T-helper 9 cell (primary cell): ENCODE measurements around the gene MRPL52.
A peak's percentile ranks its signal among the peaks of the same experiment; 100 is the strongest.
"Not testable (repeated sequence)": the region's sequence is repeated elsewhere in the genome, so short reads cannot be mapped to it uniquely, and the experiment has no call there.

Source experiments
- DNase-seq: peaks from one replicate; pipeline ENCODE4 v3.0.0-alpha.2; 2020

MRPL52 gene

DNA sequence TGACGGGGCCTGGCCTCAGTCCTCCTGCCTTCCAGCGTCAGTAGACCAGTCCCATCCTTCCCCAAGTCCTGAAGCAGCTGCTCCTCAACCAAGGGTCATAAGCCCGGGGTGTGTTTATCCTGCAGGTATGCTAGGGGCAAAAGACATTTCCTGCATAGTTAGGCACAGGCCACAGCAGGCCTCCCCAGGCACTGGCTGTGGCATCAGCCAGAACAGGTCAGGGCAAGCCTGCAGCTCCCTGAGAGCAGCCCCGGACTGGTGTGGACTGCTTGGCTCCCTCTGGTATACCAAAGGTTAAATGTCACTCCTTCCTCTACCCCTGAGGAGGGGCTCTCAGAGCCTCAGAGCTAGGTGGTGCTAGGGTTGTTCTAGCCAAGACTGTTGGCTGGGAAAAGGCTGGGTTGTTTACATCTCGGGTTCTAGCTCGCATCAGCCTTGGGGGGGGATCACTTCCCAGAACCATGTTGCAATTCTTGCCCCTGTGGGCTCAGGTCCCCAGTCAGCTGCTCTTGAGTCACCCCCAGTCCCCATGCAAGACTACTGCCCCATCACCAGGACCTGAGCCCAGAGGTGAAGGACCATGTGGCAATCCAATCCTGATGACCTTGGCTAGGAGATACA lies 9.6 kb downstream of the MRPL52 start:
- DNase-seq: no peak

DNA sequence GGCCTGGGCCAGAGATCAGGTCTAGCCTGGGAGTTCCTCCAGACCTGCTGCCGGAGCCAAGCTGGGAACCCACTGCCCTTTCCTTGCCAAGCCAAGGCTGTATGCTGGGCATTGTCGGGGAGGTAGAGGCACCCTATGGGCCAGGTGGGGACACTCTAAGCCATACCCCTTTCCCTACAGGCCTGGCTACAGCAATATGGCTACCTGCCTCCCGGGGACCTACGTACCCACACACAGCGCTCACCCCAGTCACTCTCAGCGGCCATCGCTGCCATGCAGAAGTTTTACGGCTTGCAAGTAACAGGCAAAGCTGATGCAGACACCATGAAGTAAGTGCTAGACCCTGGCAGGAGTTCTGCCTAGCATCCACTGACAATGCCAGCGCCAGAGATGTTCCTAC lies 11.6 kb downstream of the MRPL52 start:
- no peak for DNase-seq

DNA sequence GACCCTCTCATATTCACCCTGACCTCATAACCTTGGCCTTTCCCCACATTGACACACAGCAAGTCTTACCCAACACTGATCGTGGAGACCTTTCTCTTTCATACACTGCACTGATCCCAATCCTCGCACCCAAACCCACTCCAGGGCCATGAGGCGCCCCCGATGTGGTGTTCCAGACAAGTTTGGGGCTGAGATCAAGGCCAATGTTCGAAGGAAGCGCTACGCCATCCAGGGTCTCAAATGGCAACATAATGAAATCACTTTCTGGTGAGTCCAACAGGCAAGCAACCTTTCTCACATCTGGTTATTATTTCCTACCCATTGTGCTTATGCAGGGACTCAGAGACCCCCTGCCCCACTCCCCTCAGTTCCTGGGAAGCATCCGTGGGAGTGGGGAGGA lies 12.1 kb downstream of the MRPL52 start:
- DNase-seq: no peak

DNA sequence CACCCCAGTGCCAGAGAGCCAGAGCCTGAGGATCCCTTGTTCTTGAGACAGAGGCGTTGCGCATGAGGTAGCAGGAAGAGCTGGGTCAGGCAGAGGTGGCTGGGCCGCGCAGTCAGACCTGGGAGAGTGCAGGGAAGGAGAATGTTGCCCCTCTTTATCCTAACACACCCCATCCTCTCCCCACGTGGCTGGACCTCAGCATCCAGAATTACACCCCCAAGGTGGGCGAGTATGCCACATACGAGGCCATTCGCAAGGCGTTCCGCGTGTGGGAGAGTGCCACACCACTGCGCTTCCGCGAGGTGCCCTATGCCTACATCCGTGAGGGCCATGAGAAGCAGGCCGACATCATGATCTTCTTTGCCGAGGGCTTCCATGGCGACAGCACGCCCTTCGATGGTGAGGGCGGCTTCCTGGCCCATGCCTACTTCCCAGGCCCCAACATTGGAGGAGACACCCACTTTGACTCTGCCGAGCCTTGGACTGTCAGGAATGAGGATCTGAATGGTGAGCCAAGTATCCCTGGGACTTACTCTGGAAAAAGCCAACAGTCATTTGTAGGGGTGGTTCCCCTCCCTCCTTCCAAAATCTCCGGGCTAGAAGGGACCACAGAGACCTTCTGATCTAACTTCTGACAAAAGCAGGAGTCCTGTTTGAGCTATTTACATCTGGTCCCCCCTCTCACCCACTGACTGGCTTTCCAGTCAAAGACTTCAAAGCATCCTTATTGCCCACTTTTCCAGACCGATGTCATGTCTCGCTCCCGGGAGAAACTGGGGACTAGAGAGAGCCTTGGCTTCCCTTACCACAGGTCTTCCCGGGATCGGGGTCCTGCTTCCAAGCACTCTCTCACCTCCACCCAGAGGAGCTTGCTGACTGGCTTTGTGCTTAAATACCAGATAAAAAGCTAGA lies 12.8 kb downstream of the MRPL52 start:
- DNase-seq: no peak

DNA sequence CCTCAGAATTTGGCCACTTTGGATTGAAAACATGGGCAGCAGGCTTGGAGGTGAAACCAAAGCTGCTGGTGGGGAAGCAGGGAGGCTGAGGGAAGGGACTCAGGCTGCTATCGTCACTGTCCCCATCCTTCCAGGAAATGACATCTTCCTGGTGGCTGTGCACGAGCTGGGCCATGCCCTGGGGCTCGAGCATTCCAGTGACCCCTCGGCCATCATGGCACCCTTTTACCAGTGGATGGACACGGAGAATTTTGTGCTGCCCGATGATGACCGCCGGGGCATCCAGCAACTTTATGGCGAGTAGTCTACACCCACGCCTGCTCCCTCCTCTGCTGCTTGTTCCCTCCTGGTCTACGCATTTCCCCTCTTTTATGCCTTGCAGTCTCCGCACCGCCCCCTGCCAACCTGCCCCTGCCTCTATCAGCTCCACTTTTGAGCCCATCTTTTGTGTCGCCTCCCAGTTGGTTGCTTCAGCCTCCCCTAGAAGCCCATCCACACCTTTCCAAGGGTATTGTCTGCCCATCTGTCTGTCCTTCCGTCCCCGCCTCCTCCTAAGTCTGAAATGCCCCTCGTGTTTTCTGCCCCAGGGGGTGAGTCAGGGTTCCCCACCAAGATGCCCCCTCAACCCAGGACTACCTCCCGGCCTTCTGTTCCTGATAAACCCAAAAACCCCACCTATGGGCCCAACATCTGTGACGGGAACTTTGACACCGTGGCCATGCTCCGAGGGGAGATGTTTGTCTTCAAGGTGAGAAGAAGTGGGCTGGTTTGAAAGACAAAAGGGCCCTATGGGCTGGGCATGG lies 13.6 kb downstream of the MRPL52 start:
- no peak for DNase-seq

DNA sequence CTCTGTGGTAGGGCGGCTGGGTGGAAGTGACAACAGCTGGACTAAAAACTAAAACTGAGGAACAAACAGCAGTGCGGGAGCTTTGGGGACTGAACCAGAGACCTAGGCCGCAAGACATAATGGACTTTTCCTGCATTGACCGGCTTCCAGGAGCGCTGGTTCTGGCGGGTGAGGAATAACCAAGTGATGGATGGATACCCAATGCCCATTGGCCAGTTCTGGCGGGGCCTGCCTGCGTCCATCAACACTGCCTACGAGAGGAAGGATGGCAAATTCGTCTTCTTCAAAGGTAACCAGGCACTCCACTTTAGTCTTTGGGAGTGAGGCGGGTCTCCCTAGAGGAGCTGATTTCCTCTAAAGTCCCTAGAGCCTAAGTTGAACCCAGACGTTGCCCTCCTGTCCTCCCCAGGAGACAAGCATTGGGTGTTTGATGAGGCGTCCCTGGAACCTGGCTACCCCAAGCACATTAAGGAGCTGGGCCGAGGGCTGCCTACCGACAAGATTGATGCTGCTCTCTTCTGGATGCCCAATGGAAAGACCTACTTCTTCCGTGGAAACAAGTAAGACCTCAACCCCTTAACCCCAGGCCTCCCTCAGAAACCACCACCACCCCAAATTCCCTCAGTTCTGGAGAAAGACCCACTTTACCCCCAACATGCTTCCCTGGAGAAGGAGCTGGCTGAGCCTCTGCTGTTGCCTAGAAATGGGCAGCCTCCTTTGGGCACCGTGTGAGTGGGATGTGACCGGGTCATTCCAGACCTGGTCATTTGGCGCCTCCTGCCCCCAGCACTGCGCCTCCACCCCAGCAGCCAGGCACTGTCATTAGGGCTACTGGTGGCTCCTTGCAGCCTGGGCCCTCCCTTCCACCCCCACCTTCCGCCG lies 14.8 kb downstream of the MRPL52 start:
- DNase-seq: no peak

DNA sequence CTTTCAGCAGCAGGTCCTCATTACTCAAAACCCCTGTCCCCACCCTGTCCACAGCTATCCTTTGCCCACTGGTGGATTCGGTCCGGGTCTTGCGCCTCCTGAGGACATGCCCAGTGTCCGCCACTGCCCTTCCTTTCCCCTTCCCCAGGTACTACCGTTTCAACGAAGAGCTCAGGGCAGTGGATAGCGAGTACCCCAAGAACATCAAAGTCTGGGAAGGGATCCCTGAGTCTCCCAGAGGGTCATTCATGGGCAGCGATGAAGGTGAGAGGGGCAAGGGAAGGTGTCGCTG lies 15.4 kb downstream of the MRPL52 start:
- no peak for DNase-seq

DNA sequence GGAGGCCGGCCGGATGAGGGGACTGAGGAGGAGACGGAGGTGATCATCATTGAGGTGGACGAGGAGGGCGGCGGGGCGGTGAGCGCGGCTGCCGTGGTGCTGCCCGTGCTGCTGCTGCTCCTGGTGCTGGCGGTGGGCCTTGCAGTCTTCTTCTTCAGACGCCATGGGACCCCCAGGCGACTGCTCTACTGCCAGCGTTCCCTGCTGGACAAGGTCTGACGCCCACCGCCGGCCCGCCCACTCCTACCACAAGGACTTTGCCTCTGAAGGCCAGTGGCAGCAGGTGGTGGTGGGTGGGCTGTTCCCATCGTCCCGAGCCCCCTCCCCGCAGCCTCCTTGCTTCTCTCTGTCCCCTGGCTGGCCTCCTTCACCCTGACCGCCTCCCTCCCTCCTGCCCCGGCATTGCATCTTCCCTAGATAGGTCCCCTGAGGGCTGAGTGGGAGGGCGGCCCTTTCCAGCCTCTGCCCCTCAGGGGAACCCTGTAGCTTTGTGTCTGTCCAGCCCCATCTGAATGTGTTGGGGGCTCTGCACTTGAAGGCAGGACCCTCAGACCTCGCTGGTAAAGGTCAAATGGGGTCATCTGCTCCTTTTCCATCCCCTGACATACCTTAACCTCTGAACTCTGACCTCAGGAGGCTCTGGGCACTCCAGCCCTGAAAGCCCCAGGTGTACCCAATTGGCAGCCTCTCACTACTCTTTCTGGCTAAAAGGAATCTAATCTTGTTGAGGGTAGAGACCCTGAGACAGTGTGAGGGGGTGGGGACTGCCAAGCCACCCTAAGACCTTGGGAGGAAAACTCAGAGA lies 16.3 kb downstream of the MRPL52 start:
- no peak for DNase-seq

DNA sequence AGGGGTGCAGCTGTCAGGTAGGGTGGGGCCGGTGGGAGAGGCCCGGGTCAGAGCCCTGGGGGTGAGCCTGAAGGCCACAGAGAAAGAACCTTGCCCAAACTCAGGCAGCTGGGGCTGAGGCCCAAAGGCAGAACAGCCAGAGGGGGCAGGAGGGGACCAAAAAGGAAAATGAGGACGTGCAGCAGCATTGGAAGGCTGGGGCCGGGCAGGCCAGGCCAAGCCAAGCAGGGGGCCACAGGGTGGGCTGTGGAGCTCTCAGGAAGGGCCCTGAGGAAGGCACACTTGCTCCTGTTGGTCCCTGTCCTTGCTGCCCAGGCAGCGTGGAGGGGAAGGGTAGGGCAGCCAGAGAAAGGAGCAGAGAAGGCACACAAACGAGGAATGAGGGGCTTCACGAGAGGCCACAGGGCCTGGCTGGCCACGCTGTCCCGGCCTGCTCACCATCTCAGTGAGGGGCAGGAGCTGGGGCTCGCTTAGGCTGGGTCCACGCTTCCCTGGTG lies 17.2 kb downstream of the MRPL52 start:
- DNase-seq: no peak

DNA sequence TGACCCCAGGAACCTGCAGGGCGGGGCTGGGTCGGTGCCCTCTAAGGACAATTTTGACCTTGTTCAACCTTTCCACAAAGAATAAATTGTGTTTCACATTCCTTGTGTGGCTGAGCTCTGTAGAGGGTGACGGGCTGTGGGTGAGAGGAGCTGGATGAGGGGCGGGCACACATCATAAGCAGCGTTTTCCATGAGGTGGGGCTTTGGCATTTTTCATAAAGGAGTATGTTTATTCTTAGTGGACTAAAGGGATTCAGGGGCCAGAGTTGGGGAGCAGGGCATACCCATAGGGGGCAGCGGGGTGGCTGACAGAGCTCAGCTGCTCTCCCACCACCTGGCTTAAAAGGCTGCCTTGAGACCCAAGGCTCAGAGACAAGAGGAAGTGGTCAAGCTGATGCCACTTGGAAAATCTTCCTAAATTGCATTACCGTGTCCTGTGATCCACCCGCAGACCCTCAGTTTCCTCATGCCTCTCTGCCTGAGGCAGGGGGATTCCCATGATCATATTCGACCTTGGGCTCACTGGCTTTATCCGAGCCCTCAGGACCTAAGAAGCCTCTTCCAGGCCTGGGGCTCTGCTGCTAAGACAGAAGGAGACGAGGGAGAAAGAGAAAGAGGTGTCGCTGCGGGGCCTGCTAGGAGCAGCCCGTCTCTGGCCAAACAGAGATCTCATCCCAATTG lies 18.1 kb downstream of the MRPL52 start:
- DNase-seq: no peak

DNA sequence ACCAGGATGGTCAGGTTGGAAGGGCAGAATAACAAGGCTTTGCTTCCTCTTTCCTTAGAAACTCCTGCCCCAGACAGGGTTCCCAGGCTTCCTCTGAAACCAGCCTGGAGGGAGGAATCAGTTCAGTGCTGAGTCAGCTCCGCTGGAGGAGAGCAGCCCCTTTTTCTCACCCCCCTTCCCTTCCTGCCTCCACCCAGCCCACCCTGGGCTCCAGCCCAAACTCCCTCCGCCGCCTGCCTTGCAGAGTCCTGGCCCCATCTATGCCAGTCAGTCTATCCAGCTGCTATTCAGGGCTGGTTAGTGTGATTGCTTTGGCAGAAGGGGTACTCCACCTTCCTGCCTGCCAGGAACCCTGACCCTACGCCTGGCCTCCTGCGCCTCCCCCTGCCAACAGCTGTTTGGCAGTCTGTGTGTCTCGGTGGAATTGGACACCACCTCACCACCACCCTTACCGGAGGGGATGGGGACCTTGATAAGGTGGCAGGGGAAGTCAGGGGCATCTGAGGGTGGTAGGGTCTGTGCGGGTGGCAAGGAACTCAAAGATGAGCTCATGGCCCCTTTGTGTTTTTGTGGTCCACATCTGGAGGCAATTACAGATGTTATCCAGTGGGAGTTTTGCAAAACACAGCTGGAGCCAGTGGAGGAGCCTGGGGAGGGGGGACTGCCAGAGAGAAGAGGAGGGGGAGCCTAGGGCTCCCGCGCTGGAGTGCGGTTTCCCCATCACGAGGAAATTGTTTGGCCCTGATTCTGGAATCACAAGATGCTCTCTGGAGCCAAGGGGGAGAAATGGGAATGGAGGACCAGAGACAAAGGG lies 18.9 kb downstream of the MRPL52 start:
- DNase-seq: no peak

DNA sequence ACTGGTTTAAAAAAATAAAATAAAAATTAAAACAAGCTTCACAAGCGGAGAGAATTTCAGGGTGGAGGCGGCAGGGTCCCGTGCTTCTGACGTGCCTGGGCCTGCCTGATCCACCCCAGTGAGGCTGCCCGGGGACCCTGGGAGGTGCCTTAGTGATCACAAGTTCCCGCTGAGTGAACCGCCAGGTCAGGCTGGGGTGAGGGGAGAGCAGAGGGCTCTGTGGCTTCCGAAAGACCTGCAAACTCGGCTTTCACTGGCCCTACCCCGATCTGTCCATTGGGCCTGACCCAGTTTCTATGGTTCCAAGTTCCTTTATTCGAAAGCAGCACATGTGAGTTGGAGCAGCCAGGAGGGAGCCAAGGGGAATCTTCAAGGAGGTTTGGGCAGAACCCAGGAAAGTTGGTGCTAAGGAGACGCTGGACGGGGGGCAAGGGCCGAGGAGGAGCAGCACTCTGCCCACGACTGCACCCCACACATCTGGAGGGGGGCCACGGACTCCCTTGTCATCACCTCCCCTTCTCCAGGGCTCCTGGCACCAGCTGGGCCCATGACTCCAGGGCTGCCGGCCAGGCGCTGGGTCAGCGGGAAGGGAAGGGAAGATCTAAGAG lies 19.6 kb downstream of the MRPL52 start:
- DNase-seq: no peak

DNA sequence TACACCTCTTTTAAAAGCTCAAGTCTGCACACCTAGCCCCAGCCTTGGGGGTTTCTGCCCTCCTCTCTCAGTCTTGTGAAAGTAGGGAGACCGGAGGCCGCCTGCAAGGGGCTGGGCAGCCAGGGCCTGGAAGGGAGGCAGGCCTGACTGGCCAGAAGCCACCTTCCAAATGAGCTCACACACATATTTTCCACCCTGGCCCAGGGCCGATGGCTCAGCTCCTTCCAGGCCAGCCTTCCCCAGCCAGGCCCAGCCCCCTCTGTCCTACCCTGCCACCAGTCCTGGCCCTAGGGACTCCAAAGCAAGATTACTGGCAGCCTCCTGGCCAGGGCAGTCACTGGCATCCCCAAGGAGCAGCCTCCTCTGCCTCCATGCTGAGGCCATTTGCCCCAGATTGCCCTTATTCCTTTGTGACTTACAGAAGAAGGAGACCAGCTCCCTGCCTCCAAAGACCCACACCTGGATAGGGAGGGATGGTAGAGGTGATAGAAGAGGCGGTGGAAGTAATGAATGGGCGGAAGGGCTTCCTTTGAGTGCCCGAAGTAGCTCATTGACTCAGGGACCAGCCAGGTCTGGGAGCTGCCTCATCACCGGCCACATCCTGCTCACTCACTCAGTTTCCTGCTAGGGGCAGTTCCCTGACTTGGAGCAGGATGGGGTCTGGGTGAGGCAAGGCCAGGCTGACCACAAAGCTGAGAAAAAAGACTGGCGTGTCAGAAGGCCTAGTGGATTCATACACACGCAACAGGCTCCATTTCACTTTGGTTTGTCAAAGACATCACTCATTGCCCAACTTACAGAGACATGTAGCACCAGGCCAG lies 21.5 kb downstream of the MRPL52 start:
- no peak for DNase-seq

DNA sequence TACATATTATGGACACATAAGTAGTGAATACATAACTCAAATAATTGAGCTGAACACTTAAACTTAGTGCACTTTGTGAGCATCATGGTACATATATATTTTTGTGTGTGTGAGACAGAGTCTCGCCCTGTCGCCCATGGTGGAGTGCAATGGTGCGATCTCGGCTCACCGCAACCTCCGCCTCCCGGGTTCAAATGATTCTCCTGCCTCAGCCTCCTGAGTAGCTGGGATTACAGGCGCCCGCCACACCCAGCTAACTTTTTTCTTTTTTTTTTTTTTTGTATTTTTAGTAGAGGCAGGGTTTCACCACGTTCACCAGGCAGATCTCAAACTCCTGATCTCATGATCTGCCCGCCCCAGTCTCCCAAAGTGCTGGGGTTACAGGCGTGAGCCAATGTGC lies 22.5 kb downstream of the MRPL52 start:
- DNase-seq: not testable (repeated sequence)

DNA sequence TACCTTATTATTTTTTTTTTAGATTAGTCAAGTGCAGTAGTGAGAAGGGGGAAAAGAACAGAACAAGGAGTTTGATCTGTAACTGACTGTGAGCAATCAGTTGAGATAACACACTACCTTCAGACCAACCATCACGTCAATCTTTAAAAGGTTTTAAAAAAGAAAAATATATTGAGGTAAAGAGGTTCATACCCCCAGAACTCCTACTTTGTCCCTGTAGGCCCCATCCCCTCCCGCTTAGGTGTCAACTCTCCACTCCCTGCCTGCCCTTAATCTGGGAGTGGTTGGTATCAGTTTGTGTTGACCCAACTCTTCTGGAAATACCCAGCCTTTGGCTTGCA lies 22.9 kb downstream of the MRPL52 start:
- no peak for DNase-seq

DNA sequence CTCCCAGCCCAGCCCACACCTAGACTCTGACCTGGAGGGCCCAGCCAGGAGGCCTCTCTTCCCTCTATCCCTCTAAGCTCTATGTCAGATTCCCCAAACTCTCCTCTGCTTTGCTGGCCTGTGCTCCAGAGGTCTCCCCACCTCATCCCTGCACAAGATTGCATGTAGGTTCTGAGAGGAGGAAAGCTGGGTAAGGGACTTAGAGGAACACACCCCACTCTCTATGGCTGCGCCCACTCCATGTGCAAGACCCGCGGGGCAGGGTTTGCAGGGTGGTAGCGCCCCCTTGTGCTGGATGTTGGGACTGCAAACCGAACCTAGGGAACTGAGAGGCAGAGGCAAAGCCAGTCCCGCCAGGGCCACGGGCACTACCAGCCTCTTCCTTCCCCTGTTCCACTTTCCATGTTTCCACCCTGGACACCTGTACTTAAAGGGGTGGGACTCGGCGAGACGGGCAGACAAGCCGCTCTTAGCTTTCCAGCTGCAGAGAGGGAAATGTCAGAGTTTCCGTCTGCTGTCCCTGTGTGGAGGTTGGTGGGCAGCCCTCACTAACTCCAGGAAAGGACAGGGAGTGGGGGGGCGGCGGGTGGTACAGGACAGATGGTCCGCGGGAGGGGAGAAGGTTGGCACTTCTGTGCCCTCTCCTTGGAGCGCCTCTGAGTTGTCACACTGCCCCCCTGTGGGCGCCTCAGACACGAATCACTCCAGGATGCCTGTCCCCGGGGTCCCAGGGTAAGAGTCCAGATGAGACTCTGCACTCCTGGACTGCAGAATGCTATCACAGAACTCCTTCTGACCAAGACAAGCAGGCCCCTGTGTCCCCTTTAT lies 23.5 kb downstream of the MRPL52 start:
- peak; percentile 95 for DNase-seq

DNA sequence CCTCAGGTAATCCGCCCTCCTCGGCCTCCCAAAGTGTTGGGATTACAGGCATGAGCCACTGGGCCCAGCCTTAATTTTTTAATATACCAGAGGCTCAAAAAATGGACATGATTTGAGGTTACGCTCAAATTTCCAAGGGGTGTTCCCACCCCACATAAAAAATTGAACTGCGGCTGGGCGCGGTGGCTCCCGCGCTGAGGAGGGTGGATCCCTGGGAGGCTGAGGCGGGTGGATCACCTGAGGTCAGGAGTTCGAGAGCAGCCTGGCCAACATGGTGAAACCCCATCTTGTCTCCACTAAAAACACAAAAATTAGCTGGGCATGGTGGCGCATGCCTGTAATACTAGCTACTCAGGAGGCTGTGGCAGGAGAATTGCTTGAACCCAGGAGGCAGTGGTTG lies 24.6 kb downstream of the MRPL52 start:
- not testable (repeated sequence) for DNase-seq
